Smooth muscle cell (in vitro differentiated cells): ENCODE results near the gene ERFL. TPM values are rescaled to one million over a fixed set of nuclear protein-coding genes. Genes with fewer than 3 reads are reported as not detected.

Experiments used
- DNase-seq: peaks from one replicate; lab custom pipeline; 2025; ENCODE audit not compliant: unreplicated experiment; lab: John Stamatoyannopoulos, UW
- H2AFZ ChIP-seq: fragments of 200-600 bp; sonication (generic); 2 replicates; pipeline ENCODE4 v1.6.0; 2016; ENCODE audit warnings: antibody characterized with exemption, low read depth, mild to moderate bottlenecking
- H3F3A ChIP-seq: fragments of 200-600 bp; sonication (generic); 2 replicates; pipeline ENCODE4 v1.6.0; 2017; ENCODE audit warnings: antibody characterized with exemption, low read depth
- H3K27ac ChIP-seq: fragments of 200-600 bp; sonication (generic); 2 replicates; pipeline ENCODE4 v1.5.1; 2016; ENCODE audit warnings: low read depth, mild to moderate bottlenecking
- H3K27me3 ChIP-seq: fragments of 200-600 bp; sonication (generic); 2 replicates; pipeline ENCODE4 v1.6.1; 2016; ENCODE audit warnings: low read depth, mild to moderate bottlenecking
- H3K36me3 ChIP-seq: fragments of 200-600 bp; sonication (generic); 2 replicates; pipeline ENCODE4 v1.5.1; 2016; ENCODE audit warnings: low read depth
- H3K4me1 ChIP-seq: fragments of 200-600 bp; sonication (generic); 2 replicates; pipeline ENCODE4 v1.5.1; 2016; ENCODE audit warnings: low read depth
- H3K4me2 ChIP-seq: fragments of 200-600 bp; sonication (generic); 2 replicates; pipeline ENCODE4 v1.6.0; 2016; ENCODE audit warnings: mild to moderate bottlenecking
- H3K4me3 ChIP-seq: fragments of 200-600 bp; sonication (generic); 2 replicates; pipeline ENCODE4 v1.5.1; 2016; ENCODE audit warnings: mild to moderate bottlenecking
- H3K79me2 ChIP-seq: fragments of 200-600 bp; sonication (generic); 2 replicates; pipeline ENCODE4 v1.6.0; 2016; ENCODE audit warnings: low read depth, mild to moderate bottlenecking
- H3K9ac ChIP-seq: fragments of 200-600 bp; sonication (generic); 2 replicates; pipeline ENCODE4 v1.6.0; 2016; ENCODE audit warnings: low read depth
- H3K9me3 ChIP-seq: fragments of 200-600 bp; sonication (generic); replicated peaks from 2 replicates; pipeline ENCODE4 v1.5.1; 2016; ENCODE audit warnings: low read depth
- H4K20me1 ChIP-seq: fragments of 200-600 bp; sonication (generic); 2 replicates; pipeline ENCODE4 v1.6.0; 2016; ENCODE audit warnings: low read depth
- CTCF ChIP-seq: fragments of 200-600 bp; sonication (generic); IDR thresholded peaks from 2 replicates; pipeline ENCODE4 v1.5.1; 2017; ENCODE audit warnings: borderline replicate concordance, mild to moderate bottlenecking, antibody characterized with exemption; ENCODE audit not compliant: insufficient read depth, poor library complexity, severe bottlenecking
- WGBS: methylation state at CpG from one replicate; pipeline ENCODE4 v1.1.7; 2016; ENCODE audit warnings: low lambda C conversion rate; 5-methylcytosine and 5-hydroxymethylcytosine counted together
- polyA plus RNA-seq: library from polyadenylated mRNA; unstranded; fragments of >200 nt; fragmentation: Nextera tagmentation; extraction: Ambion mirVana; gene quantifications from 2 replicates; pipeline ENCODE4 v1.2.1, GENCODE V29; 2016
- total RNA-seq: library from RNA; depleted of rRNA; stranded (reverse); fragments of >200 nt; gene quantifications from 2 replicates; pipeline ENCODE4 v1.2.3, GENCODE V29; 2014

ERFL gene
- total and polyA plus RNA-seq, 2 experiments from 2014 or later = 0.09 TPM

GRCh38 chr19:41923045-41923788 lies 5.0 kb downstream of the ERFL start:
- H3K4me2 ChIP-seq = no peak overlapping the region
- H3K4me1 ChIP-seq = no peaks in the 10 kb centered on the region
- no peak overlapping the region for H3K9ac ChIP-seq
- no peaks in the 10 kb centered on the region for H3K9me3 ChIP-seq
- no peak overlapping the region for H3K4me3 ChIP-seq
- H3F3A ChIP-seq = no peaks in the 10 kb centered on the region
- H4K20me1 ChIP-seq = no peaks in the 10 kb centered on the region
- no peaks in the 10 kb centered on the region for H3K79me2 ChIP-seq
- no peak for TF ChIP-seq CTCF
- no peak overlapping the region for H2AFZ ChIP-seq
- no peaks in the 10 kb centered on the region for H3K36me3 ChIP-seq
- H3K27me3 ChIP-seq = peaks cover 84% of the 10 kb centered on the region
- H3K27ac ChIP-seq = no peak overlapping the region
- DNase-seq = no peak
- 66% methylated on average over 4 of the region's 6 CpGs for WGBS

DNA sequence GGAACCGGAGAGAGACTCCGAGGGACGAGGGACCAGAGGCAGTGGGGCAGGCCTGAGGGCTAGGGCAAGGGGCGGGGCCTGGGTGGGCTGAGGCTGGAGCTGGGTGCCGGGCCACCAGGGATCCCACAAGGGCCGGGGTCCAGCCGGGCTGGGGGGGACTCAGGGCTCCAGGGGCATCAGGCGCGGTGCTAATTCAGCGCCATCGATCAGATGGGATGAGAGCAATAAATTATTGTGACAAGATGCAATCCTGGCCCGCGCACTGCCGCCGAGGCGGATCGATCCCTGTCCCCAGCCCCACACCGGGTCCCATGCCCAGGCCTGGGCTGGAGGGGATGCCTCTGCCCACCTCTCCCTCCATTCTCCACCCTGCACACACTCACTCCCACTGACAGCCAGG lies 5.7 kb downstream of the ERFL start:
- Histone ChIP-seq H3K9me3 (no peaks in the 10 kb centered on the region), H3F3A (no peaks in the 10 kb centered on the region), H3K4me2 (no peak overlapping the region), H3K9ac (no peak overlapping the region), H3K4me1 (no peaks in the 10 kb centered on the region), H4K20me1 (no peaks in the 10 kb centered on the region), H3K79me2 (no peaks in the 10 kb centered on the region), H3K36me3 (no peaks in the 10 kb centered on the region), H3K4me3 (no peak overlapping the region), H3K27ac (no peak overlapping the region), H2AFZ (no peak overlapping the region), H3K27me3 (peaks cover 83% of the 10 kb centered on the region)
- 54% methylated on average over 16 of the region's 18 CpGs for WGBS
- DNase-seq = no peak
- TF ChIP-seq CTCF = no peak

GRCh38 chr19:41921577-41922576 lies 6.4 kb downstream of the ERFL start:
- Histone ChIP-seq H3K4me1 (no peaks in the 10 kb centered on the region), H3K27me3 (peaks cover 83% of the 10 kb centered on the region), H3F3A (no peaks in the 10 kb centered on the region), H2AFZ (no peak overlapping the region), H3K36me3 (no peaks in the 10 kb centered on the region), H3K79me2 (no peaks in the 10 kb centered on the region), H4K20me1 (no peaks in the 10 kb centered on the region), H3K4me3 (no peak overlapping the region), H3K4me2 (no peak overlapping the region), H3K9ac (no peak overlapping the region), H3K27ac (no peak overlapping the region), H3K9me3 (no peaks in the 10 kb centered on the region)
- DNase-seq = no peak
- 39% methylated on average over 14 of the region's 22 CpGs for WGBS
- TF ChIP-seq CTCF = no peak
